GM12891 (cell line): Measurements from ENCODE around the gene GRAP2.

ENCODE experiments used
- PAX5 ChIP-seq: IDR thresholded peaks from 2 replicates; pipeline ENCODE4 v1.6.1; 2011; ENCODE audit warnings: low read length, moderate library complexity, mild to moderate bottlenecking; ENCODE audit not compliant: insufficient read depth, severe bottlenecking
- POLR2A ChIP-seq: IDR thresholded peaks from 2 replicates; pipeline ENCODE4 v1.6.1; 2011; ENCODE audit warnings: low read depth, low read length, control low read depth
- POLR2AphosphoS5 ChIP-seq: IDR thresholded peaks from 2 replicates; pipeline ENCODE4 v1.6.1; 2011; ENCODE audit warnings: low read depth, low read length, control low read depth
- SPI1 ChIP-seq: IDR thresholded peaks from 2 replicates; pipeline ENCODE4 v1.6.1; 2011; ENCODE audit warnings: low read depth, low read length, control low read depth
- TAF1 ChIP-seq: IDR thresholded peaks from 2 replicates; pipeline ENCODE4 v1.6.1; 2011; ENCODE audit warnings: low read depth, low read length, control low read depth

DNA sequence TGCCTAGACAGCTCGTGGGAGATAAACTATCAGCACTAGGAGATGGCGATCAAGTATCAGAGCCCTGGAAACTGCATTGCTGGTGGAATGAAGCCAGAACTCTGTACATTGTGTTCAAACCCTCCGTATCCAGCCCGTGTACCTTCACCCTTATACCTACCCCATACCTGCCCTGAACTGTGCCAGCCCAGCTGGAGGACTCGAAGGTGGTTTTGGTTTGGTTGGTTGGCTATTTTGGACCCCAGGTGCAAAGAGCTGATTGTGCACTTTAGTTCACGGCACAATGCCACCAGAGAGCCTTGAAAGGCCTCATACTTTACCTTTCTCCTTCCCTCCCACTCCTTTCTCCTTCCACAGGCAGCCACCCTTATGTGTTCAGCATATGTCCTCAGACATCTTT, 109.9 kb downstream of the GRAP2 start:
- TF ChIP-seq TAF1 = no peak
- no peak for TF ChIP-seq POLR2AphosphoS5
- TF ChIP-seq POLR2A = no peak
- TF ChIP-seq SPI1 = no peak
- no peak for TF ChIP-seq PAX5
